Measurements from ENCODE around the gene TMEM150C. TPM values are rescaled to one million over a fixed set of nuclear protein-coding genes. Genes with fewer than 3 reads are reported as not detected.

The TMEM150C gene
- total RNA-seq, 1 donor from 2014 or later: 1.3 TPM

DNA sequence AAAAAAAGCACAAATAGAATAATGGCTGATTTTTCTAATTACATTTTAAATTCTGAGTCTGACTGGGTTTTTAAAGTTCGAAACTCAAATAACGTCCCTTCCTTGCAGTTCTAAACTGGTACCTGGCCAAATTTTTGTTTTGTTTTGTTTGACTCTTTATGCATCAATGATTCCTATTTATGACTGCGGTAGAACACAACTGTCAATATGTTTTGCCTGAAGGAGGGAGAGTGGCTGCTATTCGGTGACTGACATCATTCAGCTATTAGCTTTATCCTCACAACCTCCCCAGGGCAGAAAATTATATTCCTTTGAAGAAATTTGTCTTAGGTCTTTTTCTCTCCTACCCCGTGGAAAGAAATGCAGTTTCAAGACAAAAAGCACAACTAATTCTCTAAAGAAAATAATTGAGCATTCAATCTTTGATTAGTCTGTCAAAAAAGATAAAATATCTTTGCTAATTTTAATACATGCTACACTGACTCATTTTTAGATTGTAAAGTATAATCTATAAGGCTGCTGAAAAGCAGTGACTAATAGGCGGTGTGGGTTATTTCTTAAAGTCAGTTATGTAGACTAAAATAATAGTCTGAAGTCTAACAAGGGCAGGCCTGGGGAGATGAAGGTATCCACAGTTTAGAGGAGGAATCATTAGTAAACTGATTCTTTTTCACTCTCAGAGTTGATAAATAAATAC, 61.9 kb downstream of the TMEM150C start:
- Mint-ChIP-seq H3K4me1 (ENCODE audit: unreplicated experiment) (peaks cover 10% of the 10 kb centered on the region), H3K36me3 (ENCODE audit: unreplicated experiment) (no peaks in the 10 kb centered on the region), H3K27ac (ENCODE audit: unreplicated experiment) (no peak overlapping the region), H3K9me3 (ENCODE audit: unreplicated experiment) (no peaks in the 10 kb centered on the region), H3K27me3 (ENCODE audit: unreplicated experiment) (no peaks in the 10 kb centered on the region), H3K4me3 (ENCODE audit: unreplicated experiment) (no peak overlapping the region)
- DNase-seq (ENCODE audit: extremely low spot score, unreplicated experiment): no peak
- TF ChIP-seq CTCF (IDR thresholded peaks at IDR 0.05): no peak

DNA sequence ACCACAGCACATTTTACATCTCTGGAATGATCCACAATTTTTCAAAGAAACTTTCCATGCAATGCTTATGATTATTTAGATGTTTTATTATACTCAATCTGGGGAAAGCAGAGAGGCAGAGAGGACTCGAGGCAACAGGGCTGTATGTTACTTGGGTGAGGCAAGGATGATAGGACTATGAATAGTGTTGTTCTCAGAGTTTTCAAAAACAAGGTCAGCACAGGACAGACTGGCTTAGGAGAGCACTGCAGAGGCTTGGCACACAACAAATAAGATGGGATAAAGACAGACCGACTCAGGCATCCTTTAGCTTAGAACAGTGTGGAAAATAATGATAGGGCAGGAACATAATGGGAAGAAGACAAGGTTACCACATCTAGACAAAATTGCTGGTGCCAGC, 65.4 kb downstream of the TMEM150C start:
- Mint-ChIP-seq H3K36me3 (ENCODE audit: unreplicated experiment) (no peaks in the 10 kb centered on the region), H3K4me1 (ENCODE audit: unreplicated experiment) (peaks cover 10% of the 10 kb centered on the region), H3K9me3 (ENCODE audit: unreplicated experiment) (no peaks in the 10 kb centered on the region), H3K4me3 (ENCODE audit: unreplicated experiment) (no peak overlapping the region), H3K27ac (ENCODE audit: unreplicated experiment) (no peak overlapping the region), H3K27me3 (ENCODE audit: unreplicated experiment) (no peaks in the 10 kb centered on the region)
- no peak for TF ChIP-seq CTCF (IDR thresholded peaks at IDR 0.05)
- no peak for DNase-seq (ENCODE audit: extremely low spot score, unreplicated experiment)

- peaks cover 10% of the 10 kb centered on the region for H3K4me1 Mint-ChIP-seq (ENCODE audit: unreplicated experiment)
- H3K4me3 Mint-ChIP-seq (ENCODE audit: unreplicated experiment): no peak overlapping the region
- no peaks in the 10 kb centered on the region for H3K36me3 Mint-ChIP-seq (ENCODE audit: unreplicated experiment)
- no peak for DNase-seq (ENCODE audit: extremely low spot score, unreplicated experiment)
- no peaks in the 10 kb centered on the region for H3K27me3 Mint-ChIP-seq (ENCODE audit: unreplicated experiment)
- H3K9me3 Mint-ChIP-seq (ENCODE audit: unreplicated experiment): no peaks in the 10 kb centered on the region
- no peak for TF ChIP-seq CTCF (IDR thresholded peaks at IDR 0.05)
- H3K27ac Mint-ChIP-seq (ENCODE audit: unreplicated experiment): no peak overlapping the region
Measured at GRCh38 chr4:82495666-82496065, 66.1 kb downstream of the TMEM150C start.

GRCh38 chr4:82493721-82494425, 67.9 kb downstream of the TMEM150C start:
- H3K4me1 Mint-ChIP-seq (ENCODE audit: unreplicated experiment): no peaks in the 10 kb centered on the region
- no peaks in the 10 kb centered on the region for H3K36me3 Mint-ChIP-seq (ENCODE audit: unreplicated experiment)
- no peak for DNase-seq (ENCODE audit: extremely low spot score, unreplicated experiment)
- H3K9me3 Mint-ChIP-seq (ENCODE audit: unreplicated experiment): no peaks in the 10 kb centered on the region
- no peak overlapping the region for H3K4me3 Mint-ChIP-seq (ENCODE audit: unreplicated experiment)
- no peaks in the 10 kb centered on the region for H3K27me3 Mint-ChIP-seq (ENCODE audit: unreplicated experiment)
- TF ChIP-seq CTCF (IDR thresholded peaks at IDR 0.05): no peak
- H3K27ac Mint-ChIP-seq (ENCODE audit: unreplicated experiment): no peak overlapping the region

DNA sequence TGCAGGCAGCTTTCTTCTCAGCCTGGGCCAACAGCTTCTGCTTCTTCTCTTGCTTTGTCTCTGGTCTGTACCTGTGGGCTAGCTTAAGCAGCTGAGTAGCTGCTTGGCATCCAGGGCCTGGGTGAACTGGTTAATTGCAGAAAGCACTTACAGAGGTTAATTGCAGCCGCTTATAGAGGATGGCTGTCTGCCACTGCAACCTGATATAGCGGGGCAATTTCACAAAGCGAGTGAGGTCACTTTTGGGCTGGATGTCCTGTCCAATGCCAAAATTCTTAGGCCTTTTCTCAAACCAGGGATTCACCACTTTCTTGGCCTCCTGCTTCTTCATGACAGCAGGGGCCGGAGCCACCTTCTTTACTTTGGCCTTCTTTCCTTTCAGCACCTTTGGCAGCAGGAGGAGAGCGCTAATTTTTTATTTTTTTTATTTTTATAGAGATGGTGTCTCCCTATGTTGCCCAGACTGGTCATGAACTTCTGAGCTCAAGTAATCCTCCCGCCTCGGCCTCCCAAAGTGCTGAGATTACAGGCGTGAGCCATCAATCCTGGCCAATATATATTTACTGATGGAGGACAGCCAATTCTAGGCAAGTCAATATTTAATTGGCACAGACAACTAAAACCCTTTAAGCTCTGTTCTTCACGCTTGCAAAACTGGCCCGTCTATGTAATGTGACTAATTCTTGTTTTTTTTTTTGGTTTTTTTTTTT, 70.4 kb downstream of the TMEM150C start:
- DNase-seq (ENCODE audit: extremely low spot score, unreplicated experiment): no peak
- no peak for TF ChIP-seq CTCF (IDR thresholded peaks at IDR 0.05)
- Mint-ChIP-seq H3K27me3 (ENCODE audit: unreplicated experiment) (no peaks in the 10 kb centered on the region), H3K4me3 (ENCODE audit: unreplicated experiment) (no peak overlapping the region), H3K9me3 (ENCODE audit: unreplicated experiment) (no peaks in the 10 kb centered on the region), H3K4me1 (ENCODE audit: unreplicated experiment) (no peaks in the 10 kb centered on the region), H3K27ac (ENCODE audit: unreplicated experiment) (no peak overlapping the region), H3K36me3 (ENCODE audit: unreplicated experiment) (no peaks in the 10 kb centered on the region)
